Keratinocyte (primary cell): Measurements from ENCODE around the gene PRSS21. TPM values are rescaled to one million over a fixed set of nuclear protein-coding genes. Genes with fewer than 3 reads are reported as not detected.

Source experiments
- DNase-seq: peaks from one replicate; pipeline ENCODE4 v3.0.0-alpha.2; 2011; ENCODE audit warnings: low read depth, missing footprints, low spot score
- FAIRE-seq: peaks from 2 replicates; lab custom pipeline; 2011; peaks lifted over from hg19 to GRCh38; lab: Jason Lieb, UNC
- H2AFZ ChIP-seq: 2 replicates; pipeline ENCODE4 v1.6.0; 2012; ENCODE audit warnings: low read length, control low read depth, inconsistent platforms; ENCODE audit not compliant: control insufficient read depth
- H3K27ac ChIP-seq: 2 replicates; pipeline ENCODE4 v1.5.1; 2011; ENCODE audit warnings: low read length; ENCODE audit not compliant: control insufficient read depth, insufficient read depth
- H3K27me3 ChIP-seq: 3 replicates; pipeline ENCODE4 v1.6.0; 2011; ENCODE audit warnings: low read length; ENCODE audit not compliant: control insufficient read depth, insufficient read depth; ENCODE audit errors: extremely low read depth
- H3K36me3 ChIP-seq, 2 experiments: 2 replicates in 1 of 2; 3 replicates in 1 of 2; pipeline ENCODE4 v1.5.1; 2011; ENCODE audit warnings: low read length in 2 of 2, mild to moderate bottlenecking in 1 of 2; ENCODE audit not compliant: control insufficient read depth in 2 of 2, insufficient read depth in 2 of 2; ENCODE audit errors: extremely low read depth in 1 of 2
- H3K4me1 ChIP-seq: 3 replicates; pipeline ENCODE4 v1.5.1; 2011; ENCODE audit warnings: low read length; ENCODE audit not compliant: control insufficient read depth, insufficient read depth; ENCODE audit errors: extremely low read depth
- H3K4me2 ChIP-seq: 3 replicates; pipeline ENCODE4 v1.6.0; 2011; ENCODE audit warnings: low read depth, low read length; ENCODE audit not compliant: control insufficient read depth, insufficient read depth; ENCODE audit errors: extremely low read depth
- H3K4me3 ChIP-seq, 3 experiments: fragments of 200-600 bp in 1 of 3; sonication (generic) in 1 of 3; 2 replicates in 2 of 3; 3 replicates in 1 of 3; pipeline ENCODE4 v1.5.1; 2011 to 2016; ENCODE audit warnings: low read length in 3 of 3, mild to moderate bottlenecking in 3 of 3, control low read depth in 2 of 3, inconsistent platforms in 1 of 3, low read depth in 1 of 3, mixed read lengths in 1 of 3, mixed run types in 1 of 3, moderate library complexity in 1 of 3; ENCODE audit not compliant: control insufficient read depth in 2 of 3, insufficient read depth in 2 of 3; ENCODE audit errors: extremely low read depth in 1 of 3
- H3K79me2 ChIP-seq: 2 replicates; pipeline ENCODE4 v1.6.0; 2012; ENCODE audit warnings: low read length; ENCODE audit not compliant: control insufficient read depth, insufficient read depth
- H3K9ac ChIP-seq: 3 replicates; pipeline ENCODE4 v1.6.0; 2011; ENCODE audit warnings: low read length; ENCODE audit not compliant: control insufficient read depth, insufficient read depth; ENCODE audit errors: extremely low read depth
- H3K9me1 ChIP-seq: 3 replicates; pipeline ENCODE4 v1.6.0; 2011; ENCODE audit warnings: low read length; ENCODE audit not compliant: control insufficient read depth, insufficient read depth; ENCODE audit errors: extremely low read depth
- H3K9me3 ChIP-seq: 2 replicates; pipeline ENCODE4 v1.5.1; 2012; ENCODE audit warnings: low read depth, low read length; ENCODE audit not compliant: control insufficient read depth
- H4K20me1 ChIP-seq: 3 replicates; pipeline ENCODE4 v1.6.0; 2011; ENCODE audit warnings: low read length; ENCODE audit not compliant: control insufficient read depth, insufficient read depth; ENCODE audit errors: extremely low read depth
- EZH2 ChIP-seq: IDR thresholded peaks from one replicate; pipeline ENCODE4 v1.6.1; 2012; ENCODE audit warnings: inconsistent platforms, mild to moderate bottlenecking, low read length, moderate library complexity
- dilution Hi-C: fragments of 300-500 bp; cut with MboI; formaldehyde crosslinking; loops from one replicate; pipeline ENCODE4 v1.7.0; 2020; ENCODE audit warnings: low sequenced_read_pairs; ENCODE audit not compliant: extremely low pct_ligation_motif_present
- polyA plus RNA-seq, 5 experiments: library from polyadenylated mRNA; depleted of rRNA in 3 of 5; stranded (reverse) in 3 of 5; stranded (forward) in 1 of 5; unstranded in 1 of 5; fragments of >200 nt; gene quantifications; 1 replicate in 1 of 5; 2 replicates in 3 of 5; 3 replicates in 1 of 5; pipeline versions ENCODE4 v1.2.1 to v1.2.3, GENCODE V29; 2011 to 2012; ENCODE audit warnings: missing spikeins in 2 of 5, low read depth in 1 of 5, low replicate concordance in 1 of 5
- TF ChIP-seq, protein P1 (sequence below), 3 experiments: IDR thresholded peaks in 1 of 3; conservative IDR thresholded peaks in 1 of 3; optimal IDR thresholded peaks in 1 of 3; 2 replicates in 2 of 3; 3 replicates in 1 of 3; pipeline versions ENCODE3 to v1.5.1; 2011; ENCODE audit warnings: low read length in 3 of 3, mild to moderate bottlenecking in 3 of 3, moderate library complexity in 2 of 3, control low read depth in 1 of 3, inconsistent platforms in 1 of 3; ENCODE audit not compliant: insufficient read depth in 2 of 3; ENCODE audit errors: extremely low read depth in 1 of 3

PRSS21 gene
- polyA plus RNA-seq, 1 donor (not counting 4 experiments of a cell fraction or from before 2014, with no cell fraction given): 0.52 TPM

DNA sequence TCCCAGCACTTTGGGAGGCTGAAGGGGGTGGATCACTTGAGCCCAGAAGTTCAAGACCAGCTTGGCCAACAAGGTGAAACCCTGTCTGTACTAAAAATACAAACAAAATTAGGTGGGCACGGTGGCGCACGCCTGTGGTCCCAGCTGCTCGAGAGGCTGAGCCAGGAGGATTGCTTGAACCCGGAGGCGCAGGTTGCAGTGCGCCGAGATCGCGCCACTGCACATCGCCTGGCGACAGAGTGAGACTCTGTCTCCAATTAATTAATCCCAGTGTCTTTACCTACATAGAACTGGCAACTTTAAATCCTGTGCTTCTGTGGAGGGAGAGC lies 38.4 kb upstream of the PRSS21 start:
- Histone ChIP-seq H3K9me1 (no peaks in the 10 kb centered on the region), H3K9me3 (no peaks in the 10 kb centered on the region), H3K27ac (peak overlapping the region; percentile 96), H3K4me1 (peaks cover 16% of the 10 kb centered on the region), H3K79me2 (peaks cover 28% of the 10 kb centered on the region), H4K20me1 (no peaks in the 10 kb centered on the region), H2AFZ (no peak overlapping the region), H3K4me2 (peak overlapping the region; percentile 100), H3K4me3 (peak overlapping the region in 2 of 3 experiments; percentile 81 to 82), H3K27me3 (no peaks in the 10 kb centered on the region), H3K36me3 (peaks cover 9 to 11% of the 10 kb centered on the region in 2 experiments), H3K9ac (no peak overlapping the region)
- DNase-seq (no peak), FAIRE-seq (no peak)
- no peak for TF ChIP-seq EZH2
- TF ChIP-seq, protein P1, sequence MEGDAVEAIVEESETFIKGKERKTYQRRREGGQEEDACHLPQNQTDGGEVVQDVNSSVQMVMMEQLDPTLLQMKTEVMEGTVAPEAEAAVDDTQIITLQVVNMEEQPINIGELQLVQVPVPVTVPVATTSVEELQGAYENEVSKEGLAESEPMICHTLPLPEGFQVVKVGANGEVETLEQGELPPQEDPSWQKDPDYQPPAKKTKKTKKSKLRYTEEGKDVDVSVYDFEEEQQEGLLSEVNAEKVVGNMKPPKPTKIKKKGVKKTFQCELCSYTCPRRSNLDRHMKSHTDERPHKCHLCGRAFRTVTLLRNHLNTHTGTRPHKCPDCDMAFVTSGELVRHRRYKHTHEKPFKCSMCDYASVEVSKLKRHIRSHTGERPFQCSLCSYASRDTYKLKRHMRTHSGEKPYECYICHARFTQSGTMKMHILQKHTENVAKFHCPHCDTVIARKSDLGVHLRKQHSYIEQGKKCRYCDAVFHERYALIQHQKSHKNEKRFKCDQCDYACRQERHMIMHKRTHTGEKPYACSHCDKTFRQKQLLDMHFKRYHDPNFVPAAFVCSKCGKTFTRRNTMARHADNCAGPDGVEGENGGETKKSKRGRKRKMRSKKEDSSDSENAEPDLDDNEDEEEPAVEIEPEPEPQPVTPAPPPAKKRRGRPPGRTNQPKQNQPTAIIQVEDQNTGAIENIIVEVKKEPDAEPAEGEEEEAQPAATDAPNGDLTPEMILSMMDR (optimal IDR thresholded peaks at IDR 0.05 in 1 of 3, IDR thresholded peaks at IDR 0.05 in 1 of 3, conservative IDR thresholded peaks at IDR 0.05 in 1 of 3; ENCODE audit: extremely low read depth in 1 of 3, insufficient read depth in 2 of 3, low read length in 3 of 3): no peak
- dilution Hi-C loops: no loop called here

GRCh38 chr16:2779151-2779920 lies 37.7 kb upstream of the PRSS21 start:
- no peak overlapping the region for H3K9ac ChIP-seq
- peaks cover 3% of the 10 kb centered on the region for H3K27me3 ChIP-seq
- no peak overlapping the region for H3K4me3 ChIP-seq
- H3K9me3 ChIP-seq: no peaks in the 10 kb centered on the region
- H3K4me1 ChIP-seq: peaks cover 16% of the 10 kb centered on the region
- dilution Hi-C loops: no loop called here
- peaks cover 7 to 8% of the 10 kb centered on the region in 2 experiments for H3K36me3 ChIP-seq
- DNase-seq: no peak
- H3K4me2 ChIP-seq: no peak overlapping the region
- no peaks in the 10 kb centered on the region for H4K20me1 ChIP-seq
- H3K27ac ChIP-seq: no peak overlapping the region
- H3K9me1 ChIP-seq: no peaks in the 10 kb centered on the region
- TF ChIP-seq EZH2: no peak
- TF ChIP-seq, protein P1 (optimal IDR thresholded peaks at IDR 0.05 in 1 of 3, IDR thresholded peaks at IDR 0.05 in 1 of 3, conservative IDR thresholded peaks at IDR 0.05 in 1 of 3; ENCODE audit: extremely low read depth in 1 of 3, insufficient read depth in 2 of 3, low read length in 3 of 3): no peak
- FAIRE-seq: no peak
- no peak overlapping the region for H2AFZ ChIP-seq
- H3K79me2 ChIP-seq: peaks cover 24% of the 10 kb centered on the region
